Measurements from ENCODE around the gene GNAL. TPM values are rescaled to one million over a fixed set of nuclear protein-coding genes. Genes with fewer than 3 reads are reported as not detected.
A peak's percentile ranks its signal among the peaks of the same experiment; 100 is the strongest.
"Not testable (repeated sequence)": the region's sequence is repeated elsewhere in the genome, so short reads cannot be mapped to it uniquely, and the experiment has no call there.

Gene GNAL
- total RNA-seq, 6 donors from 2014 or later = 1.00 to 6.7 (median 3.5) TPM

DNA sequence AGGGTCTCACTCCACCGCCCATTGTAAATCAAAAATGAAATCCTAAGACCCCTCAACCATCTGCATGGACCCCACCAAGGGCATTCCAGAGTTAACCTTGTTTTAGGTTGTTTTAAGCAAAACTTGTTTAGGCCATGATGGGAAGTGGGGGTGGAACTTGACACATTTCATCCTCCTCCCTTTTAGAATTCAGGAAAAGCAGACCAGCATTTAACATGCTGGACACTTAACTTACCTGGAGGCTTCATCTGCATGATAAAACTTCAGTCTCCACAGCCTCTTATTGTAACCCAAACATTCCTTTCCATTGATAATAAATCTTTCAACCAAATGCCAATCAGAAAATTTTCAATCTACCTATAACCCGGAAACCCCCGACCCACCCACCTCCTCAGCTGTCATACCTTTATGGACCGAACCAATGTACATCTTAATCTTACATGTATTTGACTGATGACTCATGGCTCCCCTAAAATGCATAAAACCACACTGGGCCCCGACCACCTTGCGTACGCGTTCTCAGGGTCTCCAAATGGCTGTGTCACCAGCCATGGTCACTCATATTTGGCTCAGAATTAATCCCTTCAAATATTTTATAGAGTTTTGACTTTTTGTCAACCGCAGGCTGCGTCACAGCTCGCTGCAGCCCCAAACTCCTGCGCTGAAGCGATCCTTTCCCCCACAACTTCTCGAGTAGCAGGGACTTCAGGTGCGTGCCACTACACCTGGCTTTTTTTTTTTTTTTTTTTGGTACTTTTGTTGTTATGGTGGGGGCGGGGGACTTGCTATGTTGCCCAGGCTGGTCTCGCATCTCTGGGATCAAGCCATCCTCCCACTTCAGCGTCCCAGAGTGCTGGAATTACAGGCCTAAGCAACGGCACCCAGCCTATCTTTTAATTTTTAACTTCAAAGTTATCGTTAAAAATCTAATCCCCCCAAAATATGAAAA lies 218.1 kb downstream of the GNAL start:
- peak overlapping the region; percentile 59 to 73 (median 61) for H3K4me3 ChIP-seq
- DNase-seq = no peak
- peaks cover 0 to 38% (median 6%) of the 10 kb centered on the region in 4 donors for H3K36me3 ChIP-seq
- peaks cover 13 to 28% (median 16%) of the 10 kb centered on the region in 4 donors for H3K4me1 ChIP-seq
- no peaks in the 10 kb centered on the region for H3K27me3 ChIP-seq
- ATAC-seq (ENCODE audit: low FRiP score in 2 of 2) = no peak
- TF ChIP-seq, protein P1, sequence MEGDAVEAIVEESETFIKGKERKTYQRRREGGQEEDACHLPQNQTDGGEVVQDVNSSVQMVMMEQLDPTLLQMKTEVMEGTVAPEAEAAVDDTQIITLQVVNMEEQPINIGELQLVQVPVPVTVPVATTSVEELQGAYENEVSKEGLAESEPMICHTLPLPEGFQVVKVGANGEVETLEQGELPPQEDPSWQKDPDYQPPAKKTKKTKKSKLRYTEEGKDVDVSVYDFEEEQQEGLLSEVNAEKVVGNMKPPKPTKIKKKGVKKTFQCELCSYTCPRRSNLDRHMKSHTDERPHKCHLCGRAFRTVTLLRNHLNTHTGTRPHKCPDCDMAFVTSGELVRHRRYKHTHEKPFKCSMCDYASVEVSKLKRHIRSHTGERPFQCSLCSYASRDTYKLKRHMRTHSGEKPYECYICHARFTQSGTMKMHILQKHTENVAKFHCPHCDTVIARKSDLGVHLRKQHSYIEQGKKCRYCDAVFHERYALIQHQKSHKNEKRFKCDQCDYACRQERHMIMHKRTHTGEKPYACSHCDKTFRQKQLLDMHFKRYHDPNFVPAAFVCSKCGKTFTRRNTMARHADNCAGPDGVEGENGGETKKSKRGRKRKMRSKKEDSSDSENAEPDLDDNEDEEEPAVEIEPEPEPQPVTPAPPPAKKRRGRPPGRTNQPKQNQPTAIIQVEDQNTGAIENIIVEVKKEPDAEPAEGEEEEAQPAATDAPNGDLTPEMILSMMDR (IDR thresholded peaks at IDR 0.05) = no peak
- TF ChIP-seq POLR2A (IDR thresholded peaks at IDR 0.05) (no peak), EP300 (IDR thresholded peaks at IDR 0.05) (no peak), POLR2AphosphoS5 (IDR thresholded peaks at IDR 0.05) (no peak)
- no peaks in the 10 kb centered on the region for H3K9me3 ChIP-seq
- H3K27ac ChIP-seq = peak overlapping the region; percentile 99 to 100 (median 100)
- WGBS, 2 donors = 69 to 72% methylated on average over 20 of the region's 20 CpGs

DNA sequence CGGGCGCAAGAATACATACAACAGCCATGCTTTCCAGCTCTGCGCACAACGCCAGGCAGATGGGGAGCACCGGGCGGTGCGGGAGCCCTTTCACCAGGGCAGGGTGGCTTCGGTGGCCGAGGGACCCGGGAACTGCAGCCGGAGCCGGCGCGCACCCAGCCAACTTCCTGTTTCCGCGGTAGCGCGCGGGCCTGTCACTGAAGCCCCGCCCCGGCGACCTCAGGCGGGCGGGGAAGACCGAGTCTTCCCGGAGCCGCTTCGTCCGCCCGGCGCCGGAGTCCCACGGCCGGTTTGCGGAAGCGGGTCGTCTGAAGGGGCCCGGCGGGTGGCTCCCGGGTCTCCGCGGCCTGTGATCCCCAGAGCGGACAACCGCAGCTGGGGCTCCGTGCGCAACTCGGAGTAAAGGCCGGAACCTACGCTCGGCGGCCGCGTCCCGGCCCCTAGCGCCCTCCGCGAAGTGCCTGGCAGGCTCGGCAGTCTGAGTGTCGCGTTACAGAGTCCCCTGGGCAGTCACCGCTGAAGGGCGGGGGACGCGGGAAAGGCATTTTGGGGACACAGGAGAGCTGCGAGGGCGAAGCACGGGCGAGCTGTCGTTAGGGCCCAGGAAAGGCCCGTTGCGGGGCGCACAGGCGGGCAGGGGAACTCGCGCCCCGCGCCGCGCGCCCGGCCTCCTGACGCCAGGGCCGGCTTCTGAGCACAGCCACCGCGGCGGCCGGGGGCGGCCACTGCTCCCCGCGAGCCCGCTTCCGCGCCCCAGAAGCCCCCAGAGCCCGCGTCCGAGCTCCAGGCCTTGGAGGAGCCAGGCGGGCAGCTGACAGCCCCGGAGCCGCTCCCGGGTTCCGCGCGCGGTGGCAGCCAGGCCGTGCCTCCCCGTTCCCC lies 219.4 kb downstream of the GNAL start, which contains the start of gene MPPE1:
Gene MPPE1 (minus strand): TSS at position 136 of the 879 bp plus-strand sequence. CDS start 11,053 bp downstream, outside the sequence.
- H3K36me3 ChIP-seq = peaks cover 0 to 26% (median 4%) of the 10 kb centered on the region in 4 donors
- peak; percentile 96 to 98 for ATAC-seq (ENCODE audit: low FRiP score in 2 of 2)
- peaks cover 13 to 28% (median 16%) of the 10 kb centered on the region in 4 donors for H3K4me1 ChIP-seq
- no peaks in the 10 kb centered on the region for H3K27me3 ChIP-seq
- H3K4me3 ChIP-seq = peak within 1 kb of the TSS; percentile 59 to 73 (median 61)
- no peaks in the 10 kb centered on the region for H3K9me3 ChIP-seq
- 0% methylated on average over 34 to 40 of the region's 106 CpGs for WGBS, 2 donors
- TF ChIP-seq POLR2AphosphoS5 (IDR thresholded peaks at IDR 0.05) (peak; percentile 89 to 93), EP300 (IDR thresholded peaks at IDR 0.05) (no peak), POLR2A (IDR thresholded peaks at IDR 0.05) (peak; percentile 92 to 97 (median 95))
- TF ChIP-seq, protein P1 (IDR thresholded peaks at IDR 0.05) = peak in 2 of 6 experiments; percentile 10 to 30
- H3K27ac ChIP-seq = peak within 1 kb of the TSS; percentile 99 to 100 (median 100)
- peak; percentile 97 for DNase-seq

GRCh38 chr18:11909061-11909455 lies 220.0 kb downstream of the GNAL start:
- no peak for ATAC-seq (ENCODE audit: low FRiP score in 2 of 2)
- H3K4me3 ChIP-seq = peak overlapping the region; percentile 40 to 73 (median 60)
- 5 to 9% methylated on average over 7 to 8 of the region's 13 CpGs for WGBS, 2 donors
- peaks cover 13 to 28% (median 16%) of the 10 kb centered on the region in 4 donors for H3K4me1 ChIP-seq
- peaks cover 0 to 20% (median 4%) of the 10 kb centered on the region in 4 donors for H3K36me3 ChIP-seq
- H3K27ac ChIP-seq = peak overlapping the region; percentile 99 to 100 (median 100)
- H3K9me3 ChIP-seq = no peaks in the 10 kb centered on the region
- no peak for DNase-seq
- TF ChIP-seq POLR2A (IDR thresholded peaks at IDR 0.05) (no peak), POLR2AphosphoS5 (IDR thresholded peaks at IDR 0.05) (no peak)
- H3K27me3 ChIP-seq = no peaks in the 10 kb centered on the region

DNA sequence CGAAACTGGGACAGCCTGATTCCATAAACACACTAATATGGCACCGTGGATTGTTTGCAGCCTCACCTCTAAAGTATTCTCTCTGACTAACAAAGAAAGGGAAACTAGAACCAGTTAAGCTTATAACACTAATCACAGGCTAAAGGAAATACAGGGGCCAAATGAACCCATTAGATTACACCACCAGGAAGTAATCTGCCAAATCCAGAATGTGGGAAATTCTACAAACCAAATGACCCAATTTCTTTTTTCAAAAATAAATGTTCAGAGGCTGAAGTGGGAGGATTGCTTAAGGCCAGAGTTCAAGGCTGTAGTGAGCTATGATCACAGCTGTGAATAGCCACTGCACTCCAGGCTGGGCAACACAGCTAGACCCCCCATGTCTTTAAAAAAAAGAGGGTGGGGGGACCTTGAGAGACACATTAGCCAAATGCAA lies 220.5 kb downstream of the GNAL start:
- H3K27me3 ChIP-seq = no peaks in the 10 kb centered on the region

GRCh38 chr18:11916880-11917279 lies 227.8 kb downstream of the GNAL start:
- H3K4me1 ChIP-seq, H3K36me3 ChIP-seq, H3K9me3 ChIP-seq, H3K27me3 ChIP-seq, H3K4me3 ChIP-seq: not testable (repeated sequence)
- H3K27ac ChIP-seq = peak overlapping the region in 3 of 4 donors; percentile 27 to 79 (median 39)
- DNase-seq (peak in 1 of 2 donors; percentile 52), ATAC-seq (ENCODE audit: low FRiP score in 2 of 2) (peak; percentile 61 to 63)
- WGBS, 2 donors = 58 to 60% methylated on average over 4 of the region's 4 CpGs

More for the DNA sequence above, 220.5 kb downstream of the GNAL start:
- H3K36me3 ChIP-seq = peaks cover 0 to 15% (median 2%) of the 10 kb centered on the region in 4 donors
- H3K4me1 ChIP-seq = peaks cover 13 to 28% (median 16%) of the 10 kb centered on the region in 4 donors
- peak overlapping the region in 3 of 4 donors; percentile 59 to 73 (median 62) for H3K4me3 ChIP-seq
- TF ChIP-seq POLR2A (IDR thresholded peaks at IDR 0.05) (peak in 1 of 4 donors; percentile 57), POLR2AphosphoS5 (IDR thresholded peaks at IDR 0.05) (peak in 1 of 2 donors; percentile 39)
- TF ChIP-seq, protein P1 (IDR thresholded peaks at IDR 0.05) = no peak
- H3K27ac ChIP-seq = peak overlapping the region; percentile 99 to 100 (median 100)
- DNase-seq (no peak), ATAC-seq (ENCODE audit: low FRiP score in 2 of 2) (peak in 1 of 2 donors; percentile 34)
- H3K9me3 ChIP-seq = no peaks in the 10 kb centered on the region
- WGBS, 2 donors = 20 to 22% methylated on average over 2 of the region's 2 CpGs

DNA sequence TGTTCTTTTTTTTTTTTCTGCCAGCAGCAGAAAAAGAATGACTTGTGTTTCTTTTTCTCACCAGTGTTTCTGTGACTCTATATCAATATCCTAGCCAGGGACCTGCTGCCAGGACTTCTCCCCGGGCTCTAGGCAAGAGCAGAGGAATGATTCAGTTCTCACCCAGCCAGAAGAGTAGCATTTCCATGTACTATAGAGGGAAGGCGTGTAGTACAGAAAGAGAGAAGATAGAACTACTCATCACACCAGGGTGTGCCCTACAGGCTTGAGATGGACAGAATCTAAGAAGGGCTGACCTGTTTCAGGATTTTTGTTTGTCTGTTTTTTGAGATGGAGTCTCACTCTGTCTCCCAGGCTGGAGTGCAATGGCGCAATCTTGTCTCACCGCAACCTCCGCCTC lies 230.5 kb downstream of the GNAL start:
- not testable (repeated sequence) for H3K4me3 ChIP-seq; H3K27ac ChIP-seq; DNase-seq; H3K27me3 ChIP-seq; H3K36me3 ChIP-seq; H3K9me3 ChIP-seq; H3K4me1 ChIP-seq; ATAC-seq (ENCODE audit: low FRiP score in 2 of 2)
- WGBS, 2 donors = 93 to 94% methylated on average over 5 of the region's 5 CpGs
